Measurements from ENCODE around the gene PARD3. TPM values are rescaled to one million over a fixed set of nuclear protein-coding genes. Genes with fewer than 3 reads are reported as not detected.
A peak's percentile ranks its signal among the peaks of the same experiment; 100 is the strongest.

PARD3 gene
- total RNA-seq, 1 experiment from 2014 or later, result 51.8 TPM

- no peak for DNase-seq (ENCODE audit: low spot score)
- Mint-ChIP-seq H3K4me3 (peak overlapping the region; percentile 89), H3K27me3 (ENCODE audit: low read depth) (peaks cover 20% of the 10 kb centered on the region), H3K9me3 (no peaks in the 10 kb centered on the region), H3K27ac (peak overlapping the region; percentile 32; the same call in 1 of the 2 replicates), H3K4me1 (peaks cover 32% of the 10 kb centered on the region), H3K36me3 (no peaks in the 10 kb centered on the region)
- ChIA-PET CTCF (interaction anchor here (0.6 to 2.8 kb wide), 9 partner anchors 9 to 179 kb away, joined by 4 to 13 read pairs (median 6); no protein-coding TSS in a partner anchor), POLR2A (interaction anchor here (1.9 to 3.3 kb wide), 2 partner anchors 8 to 76 kb away, joined by 7 to 11 read pairs; no protein-coding TSS in a partner anchor)
- TF ChIP-seq ATF3 (CRISPR knock-in tag; conservative IDR thresholded peaks at IDR 0.05) (no peak), TEAD1 (CRISPR knock-in tag; IDR thresholded peaks at IDR 0.05) (no peak), NR2C2 (CRISPR knock-in tag; IDR thresholded peaks at IDR 0.05) (no peak), EMX1 (CRISPR knock-in tag; IDR thresholded peaks at IDR 0.05) (no peak), CBFB (CRISPR knock-in tag; IDR thresholded peaks at IDR 0.05; ENCODE audit: low read depth) (no peak), FOXP1 (CRISPR knock-in tag; IDR thresholded peaks at IDR 0.05; ENCODE audit: borderline replicate concordance) (no peak), FOXK1 (CRISPR knock-in tag; IDR thresholded peaks at IDR 0.05) (no peak), HMGXB4 (CRISPR knock-in tag; IDR thresholded peaks at IDR 0.05) (no peak), SOX15 (CRISPR knock-in tag; IDR thresholded peaks at IDR 0.05) (no peak), ELF4 (CRISPR knock-in tag; IDR thresholded peaks at IDR 0.05; ENCODE audit: low read depth) (no peak), TP53 (CRISPR knock-in tag; IDR thresholded peaks at IDR 0.05) (no peak), ZNF281 (CRISPR knock-in tag; IDR thresholded peaks at IDR 0.05) (no peak), SMAD3 (CRISPR knock-in tag; IDR thresholded peaks at IDR 0.05; ENCODE audit: borderline replicate concordance) (no peak), NFATC4 (CRISPR knock-in tag; IDR thresholded peaks at IDR 0.05) (no peak), PRDM15 (CRISPR knock-in tag; IDR thresholded peaks at IDR 0.05) (no peak), STAT6 (CRISPR knock-in tag; conservative IDR thresholded peaks at IDR 0.05; ENCODE audit: low read depth) (no peak)
- ATAC-seq, result no peak
Observed at GRCh38 chr10:34816085-34816496, 995 bp upstream of the PARD3 start.
